Measurements from ENCODE around the gene ZSCAN9. TPM values are rescaled to one million over a fixed set of nuclear protein-coding genes. Genes with fewer than 3 reads are reported as not detected.

Gene ZSCAN9
- total and polyA plus RNA-seq, 9 of the 15 experiments (the other 6 are each of a cell fraction or from before 2014, with no cell fraction given): 18.8 to 48.9 (median 28.7) TPM

GRCh38 chr6:28281288-28282064 lies 56.4 kb downstream of the ZSCAN9 start, which contains the start of gene PGBD1:
Gene PGBD1, plus strand, starts transcription at chr6:28281572. Its CDS starts 2,242 bp downstream, at chr6:28283814.
- intact Hi-C loops (cut with micrococcal nuclease): loop anchor here (5.0 kb wide), 2 partner anchors 54 to 56 kb away; partner anchors contain the start of genes ZSCAN31 and ZSCAN9
- peak within 1 kb of the TSS; percentile 81 to 93 for H3K9ac ChIP-seq (ENCODE audit: insufficient read depth in 1 of 2, low read depth in 2 of 2, low read length in 2 of 2)
- TF ChIP-seq SIN3B (IDR thresholded peaks at IDR 0.05; ENCODE audit: low read depth): 0 out of 2 replicates have a peak, but pooled peaks have one; percentile 19
- TF ChIP-seq, protein P1, sequence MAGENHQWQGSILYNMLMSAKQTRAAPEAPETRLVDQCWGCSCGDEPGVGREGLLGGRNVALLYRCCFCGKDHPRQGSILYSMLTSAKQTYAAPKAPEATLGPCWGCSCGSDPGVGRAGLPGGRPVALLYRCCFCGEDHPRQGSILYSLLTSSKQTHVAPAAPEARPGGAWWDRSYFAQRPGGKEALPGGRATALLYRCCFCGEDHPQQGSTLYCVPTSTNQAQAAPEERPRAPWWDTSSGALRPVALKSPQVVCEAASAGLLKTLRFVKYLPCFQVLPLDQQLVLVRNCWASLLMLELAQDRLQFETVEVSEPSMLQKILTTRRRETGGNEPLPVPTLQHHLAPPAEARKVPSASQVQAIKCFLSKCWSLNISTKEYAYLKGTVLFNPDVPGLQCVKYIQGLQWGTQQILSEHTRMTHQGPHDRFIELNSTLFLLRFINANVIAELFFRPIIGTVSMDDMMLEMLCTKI (IDR thresholded peaks at IDR 0.05; ENCODE audit: partially characterized antibody): no peak
- TF ChIP-seq MCM5 (IDR thresholded peaks at IDR 0.05; ENCODE audit: low read depth): no peak
- TF ChIP-seq PHF8 (IDR thresholded peaks at IDR 0.05; ENCODE audit: borderline replicate concordance, low read length): peak; percentile 88; the same call in 1 of the 2 replicates
- TF ChIP-seq CBX1 (IDR thresholded peaks at IDR 0.05; ENCODE audit: low read depth): peak; percentile 81; the same call in 1 of the 2 replicates
- peak; percentile 95 for TF ChIP-seq TFAP4 (CRISPR knock-in tag; IDR thresholded peaks at IDR 0.05; ENCODE audit: borderline replicate concordance)
- peak; percentile 58; the same call in 1 of the 2 replicates for TF ChIP-seq ZBTB43 (CRISPR knock-in tag; IDR thresholded peaks at IDR 0.05)
- peak; percentile 86 for TF ChIP-seq ETS1 (conservative IDR thresholded peaks at IDR 0.05; ENCODE audit: control insufficient read depth, low read depth, low read length)
- TF ChIP-seq CREM (IDR thresholded peaks at IDR 0.05; ENCODE audit: low read depth): peak; percentile 25
- TF ChIP-seq, protein P2, sequence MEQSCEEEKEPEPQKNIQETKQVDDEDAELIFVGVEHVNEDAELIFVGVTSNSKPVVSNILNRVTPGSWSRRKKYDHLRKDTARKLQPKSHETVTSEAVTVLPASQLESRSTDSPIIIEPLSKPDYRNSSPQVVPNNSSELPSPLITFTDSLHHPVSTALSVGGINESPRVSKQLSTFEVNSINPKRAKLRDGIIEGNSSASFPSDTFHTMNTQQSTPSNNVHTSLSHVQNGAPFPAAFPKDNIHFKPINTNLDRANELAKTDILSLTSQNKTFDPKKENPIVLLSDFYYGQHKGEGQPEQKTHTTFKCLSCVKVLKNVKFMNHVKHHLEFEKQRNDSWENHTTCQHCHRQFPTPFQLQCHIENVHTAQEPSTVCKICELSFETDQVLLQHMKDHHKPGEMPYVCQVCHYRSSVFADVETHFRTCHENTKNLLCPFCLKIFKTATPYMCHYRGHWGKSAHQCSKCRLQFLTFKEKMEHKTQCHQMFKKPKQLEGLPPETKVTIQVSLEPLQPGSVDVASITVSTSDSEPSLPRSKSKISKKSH (CRISPR knock-in tag; IDR thresholded peaks at IDR 0.05): no peak
- TF ChIP-seq KDM4B (IDR thresholded peaks at IDR 0.05; ENCODE audit: borderline replicate concordance in 2 of 2, low read depth in 1 of 2): peak in 1 of 2 experiments; percentile 68; a peak in 1 of 4 replicates
- no peak for TF ChIP-seq LARP7 (IDR thresholded peaks at IDR 0.05)
- TF ChIP-seq CHD4 (IDR thresholded peaks at IDR 0.05; ENCODE audit: insufficient read depth, insufficient replicate concordance, low read depth, low read length, poor library complexity, severe bottlenecking): no peak

More at GRCh38 chr6:28281288-28282064, 56.4 kb downstream of the ZSCAN9 start, which contains the start of gene PGBD1:
- Histone ChIP-seq H3K27me3 (ENCODE audit: control insufficient read depth in 2 of 2, insufficient read depth in 2 of 2, low read length in 2 of 2) (no peaks in the 10 kb centered on the region), H3K36me3 (ENCODE audit: control insufficient read depth, insufficient read depth, low read length) (peaks cover 39% of the 10 kb centered on the region), H3K79me2 (ENCODE audit: control insufficient read depth, insufficient read depth, low read length) (peaks cover 16% of the 10 kb centered on the region), H3K27ac (ENCODE audit: extremely low read depth, low read depth, low read length) (peak within 1 kb of the TSS; percentile 48), H3K9me1 (ENCODE audit: control insufficient read depth, insufficient read depth, low read length) (no peaks in the 10 kb centered on the region), H3K4me3 (peak within 1 kb of the TSS; percentile 73), H4K20me1 (replicated peaks; ENCODE audit: control insufficient read depth, insufficient read depth, low read length) (no peaks in the 10 kb centered on the region), H3K4me1 (replicated peaks in 1 of 2; ENCODE audit: control insufficient read depth in 2 of 2, insufficient read depth in 2 of 2, low read length in 2 of 2) (peaks cover 4 to 7% of the 10 kb centered on the region in 2 experiments; a peak in 2 of 5 replicates), H3K4me2 (ENCODE audit: insufficient read depth, low read length) (peak within 1 kb of the TSS; percentile 85), H3K9me3 (replicated peaks; ENCODE audit: control insufficient read depth, insufficient read depth, low read depth, low read length) (peaks cover 6% of the 10 kb centered on the region; the same call in 1 of the 2 replicates), H2AFZ (ENCODE audit: low read depth, low read length) (peak within 1 kb of the TSS; percentile 87)
- CTCF ChIA-PET (ENCODE audit: low intra/inter-chr PET ratio): no interaction called here
- POLR2A ChIA-PET: interaction anchor here (0.6 to 5.4 kb wide), 15 partner anchors 11 to 143 kb away, joined by 3 to 61 read pairs (median 4); partner anchors contain the start of genes ZKSCAN4, ZKSCAN8 and ZSCAN26
- peak; percentile 97 for ATAC-seq
- BruUV-seq (replicated peaks): no TSS peak
- DNase-seq (ENCODE audit: extremely low read depth in 1 of 4, low spot score in 3 of 4): peak; percentile 76 to 92 (median 86)
- in situ Hi-C loops (cut with MboI): no loop called here
- peak; percentile 11 for FAIRE-seq
- WGBS (ENCODE audit: insufficient coverage, low coverage, missing lambda C conversion rate): under 1% methylated on average over 50 of the region's 50 CpGs

All from K562 (cell line).